WTC11 (cell line): ENCODE results near the gene STK16. TPM values are rescaled to one million over a fixed set of nuclear protein-coding genes. Genes with fewer than 3 reads are reported as not detected.

Experiments
- ATAC-seq: fragments of 200-7000 bp; cut with Tn5 transposase; 2 replicates; pipeline ENCODE4 v1.10.0; 2021; ENCODE audit warnings: mild to moderate bottlenecking, moderate library complexity
- CTCF ChIA-PET: fragments of 300-600 bp; sonication (Branson Sonifier 250); formaldehyde crosslinking; loops from one replicate; lab custom pipeline; 2021; ENCODE audit warnings: antibody characterized with exemption; lab: Charles Lee
- POLR2A ChIA-PET: fragments of 350-600 bp; sonication (Branson Sonifier 250); formaldehyde crosslinking; loops from one replicate; lab custom pipeline; 2021; ENCODE audit warnings: antibody characterized with exemption; lab: Charles Lee
- DNase-seq: peaks from one replicate; pipeline ENCODE4 v3.0.0; 2021; ENCODE audit warnings: low spot score
- H3K27ac Mint-ChIP-seq: 2 replicates; pipeline ENCODE4 v1.8.0; 2021; ENCODE audit warnings: mixed read lengths
- H3K27me3 Mint-ChIP-seq: 2 replicates; pipeline ENCODE4 v1.8.0; 2021; ENCODE audit warnings: low read depth, mild to moderate bottlenecking, moderate library complexity, mixed read lengths
- H3K36me3 Mint-ChIP-seq: 2 replicates; pipeline ENCODE4 v1.8.0; 2021; ENCODE audit warnings: mixed read lengths
- H3K4me1 Mint-ChIP-seq: 2 replicates; pipeline ENCODE4 v1.8.0; 2022; ENCODE audit warnings: mixed read lengths
- H3K4me3 Mint-ChIP-seq: 2 replicates; pipeline ENCODE4 v1.8.0; 2021; ENCODE audit warnings: mild to moderate bottlenecking, moderate library complexity, mixed read lengths
- H3K9me3 Mint-ChIP-seq: 2 replicates; pipeline ENCODE4 v1.8.0; 2021; ENCODE audit warnings: mixed read lengths
- CREB1 ChIP-seq: sonication (generic); formaldehyde crosslinking; IDR thresholded peaks from 2 replicates; pipeline ENCODE4 v1.8.0; 2023; ENCODE audit warnings: mild to moderate bottlenecking, missing genetic modification reagents
- CREM ChIP-seq: sonication (generic); formaldehyde crosslinking; IDR thresholded peaks from 2 replicates; pipeline ENCODE4 v1.8.1; 2022; ENCODE audit warnings: mild to moderate bottlenecking, missing genetic modification reagents, moderate library complexity
- EMX1 ChIP-seq: fragments of 250-450 bp; sonication (Bioruptor Pico); IDR thresholded peaks from 2 replicates; pipeline ENCODE4 v1.8.0; 2021; ENCODE audit warnings: mild to moderate bottlenecking
- ESRRA ChIP-seq: sonication (generic); formaldehyde crosslinking; IDR thresholded peaks from 2 replicates; pipeline ENCODE4 v1.8.1; 2022; ENCODE audit warnings: mild to moderate bottlenecking, missing genetic modification reagents, borderline replicate concordance
- ETV6 ChIP-seq: sonication (generic); formaldehyde crosslinking; IDR thresholded peaks from 2 replicates; pipeline ENCODE4 v1.8.1; 2022; ENCODE audit warnings: mild to moderate bottlenecking, missing genetic modification reagents
- FOXJ3 ChIP-seq: sonication (generic); formaldehyde crosslinking; IDR thresholded peaks from 2 replicates; pipeline ENCODE4 v1.9.0; 2021; ENCODE audit warnings: missing genetic modification reagents, mild to moderate bottlenecking, borderline replicate concordance
- GTF2I ChIP-seq: fragments of 250-450 bp; sonication (Bioruptor Pico); conservative IDR thresholded peaks from 2 replicates; pipeline ENCODE4 v1.4.0; 2021; ENCODE audit warnings: mild to moderate bottlenecking
- JAZF1 ChIP-seq: fragments of 250-450 bp; sonication (Bioruptor Pico); IDR thresholded peaks from 2 replicates; pipeline ENCODE4 v1.9.0; 2021; ENCODE audit warnings: moderate library complexity, mild to moderate bottlenecking, inconsistent platforms
- MYBL2 ChIP-seq: sonication (generic); formaldehyde crosslinking; IDR thresholded peaks from 2 replicates; pipeline ENCODE4 v1.8.1; 2023; ENCODE audit warnings: mild to moderate bottlenecking, moderate library complexity, missing genetic modification reagents
- SOX15 ChIP-seq: fragments of 250-450 bp; sonication (Bioruptor Pico); IDR thresholded peaks from 2 replicates; pipeline ENCODE4 v1.9.0; 2021; ENCODE audit warnings: mild to moderate bottlenecking
- SP1 ChIP-seq: sonication (generic); formaldehyde crosslinking; conservative IDR thresholded peaks from 2 replicates; pipeline ENCODE4 v1.8.1; 2022; ENCODE audit warnings: missing genetic modification reagents
- TEAD1 ChIP-seq: sonication (generic); formaldehyde crosslinking; IDR thresholded peaks from 2 replicates; pipeline ENCODE4 v1.8.0; 2022; ENCODE audit warnings: mild to moderate bottlenecking, missing genetic modification reagents
- ZBTB21 ChIP-seq: sonication (generic); formaldehyde crosslinking; IDR thresholded peaks from 2 replicates; pipeline ENCODE4 v1.8.1; 2023; ENCODE audit warnings: mild to moderate bottlenecking, missing genetic modification reagents, borderline replicate concordance
- ZNF232 ChIP-seq: sonication (generic); formaldehyde crosslinking; IDR thresholded peaks from 2 replicates; pipeline ENCODE4 v1.8.0; 2022; ENCODE audit warnings: mild to moderate bottlenecking, missing genetic modification reagents
- ZNF317 ChIP-seq: sonication (generic); formaldehyde crosslinking; IDR thresholded peaks from 2 replicates; pipeline ENCODE4 v1.8.1; 2023; ENCODE audit warnings: low read depth, mild to moderate bottlenecking, moderate library complexity, missing genetic modification reagents, borderline replicate concordance
- ZNF416 ChIP-seq: fragments of 250-450 bp; sonication (Bioruptor Pico); IDR thresholded peaks from 2 replicates; pipeline ENCODE4 v1.9.0; 2021; ENCODE audit warnings: mild to moderate bottlenecking, inconsistent platforms
- total RNA-seq: library from RNA; stranded (reverse); gene quantifications from 3 replicates; pipeline ENCODE4 v1.2.3, GENCODE V29; 2021
- TF ChIP-seq, protein P1 (sequence below): fragments of 250-450 bp; sonication (Bioruptor Pico); IDR thresholded peaks from 2 replicates; pipeline ENCODE4 v2.1.2; 2022; ENCODE audit warnings: mild to moderate bottlenecking, moderate library complexity
- TF ChIP-seq, protein P2 (sequence below): sonication (generic); formaldehyde crosslinking; IDR thresholded peaks from 2 replicates; pipeline ENCODE4 v1.8.1; 2022; ENCODE audit warnings: missing genetic modification reagents, borderline replicate concordance
- TF ChIP-seq, protein P3 (sequence below): fragments of 200-600 bp; IDR thresholded peaks from 2 replicates; pipeline ENCODE4 v1.8.0; 2022; ENCODE audit warnings: antibody characterized with exemption
- TF ChIP-seq, protein P4 (sequence below): sonication (generic); formaldehyde crosslinking; IDR thresholded peaks from 2 replicates; pipeline ENCODE4 v1.8.1; 2023; ENCODE audit warnings: mild to moderate bottlenecking, moderate library complexity, missing genetic modification reagents
- TF ChIP-seq, protein P5 (sequence below): sonication (generic); formaldehyde crosslinking; IDR thresholded peaks from 2 replicates; pipeline ENCODE4 v1.8.0; 2022; ENCODE audit warnings: missing genetic modification reagents
- TF ChIP-seq, protein P6 (sequence below): sonication (generic); formaldehyde crosslinking; IDR thresholded peaks from 2 replicates; pipeline ENCODE4 v1.8.1; 2022; ENCODE audit warnings: mild to moderate bottlenecking, moderate library complexity, missing genetic modification reagents
- TF ChIP-seq, protein P7 (sequence below): sonication (generic); formaldehyde crosslinking; IDR thresholded peaks from 2 replicates; pipeline ENCODE4 v1.8.0; 2022; ENCODE audit warnings: mild to moderate bottlenecking, missing genetic modification reagents

Gene STK16
- total RNA-seq, 1 experiment from 2014 or later: 27.5 TPM

DNA sequence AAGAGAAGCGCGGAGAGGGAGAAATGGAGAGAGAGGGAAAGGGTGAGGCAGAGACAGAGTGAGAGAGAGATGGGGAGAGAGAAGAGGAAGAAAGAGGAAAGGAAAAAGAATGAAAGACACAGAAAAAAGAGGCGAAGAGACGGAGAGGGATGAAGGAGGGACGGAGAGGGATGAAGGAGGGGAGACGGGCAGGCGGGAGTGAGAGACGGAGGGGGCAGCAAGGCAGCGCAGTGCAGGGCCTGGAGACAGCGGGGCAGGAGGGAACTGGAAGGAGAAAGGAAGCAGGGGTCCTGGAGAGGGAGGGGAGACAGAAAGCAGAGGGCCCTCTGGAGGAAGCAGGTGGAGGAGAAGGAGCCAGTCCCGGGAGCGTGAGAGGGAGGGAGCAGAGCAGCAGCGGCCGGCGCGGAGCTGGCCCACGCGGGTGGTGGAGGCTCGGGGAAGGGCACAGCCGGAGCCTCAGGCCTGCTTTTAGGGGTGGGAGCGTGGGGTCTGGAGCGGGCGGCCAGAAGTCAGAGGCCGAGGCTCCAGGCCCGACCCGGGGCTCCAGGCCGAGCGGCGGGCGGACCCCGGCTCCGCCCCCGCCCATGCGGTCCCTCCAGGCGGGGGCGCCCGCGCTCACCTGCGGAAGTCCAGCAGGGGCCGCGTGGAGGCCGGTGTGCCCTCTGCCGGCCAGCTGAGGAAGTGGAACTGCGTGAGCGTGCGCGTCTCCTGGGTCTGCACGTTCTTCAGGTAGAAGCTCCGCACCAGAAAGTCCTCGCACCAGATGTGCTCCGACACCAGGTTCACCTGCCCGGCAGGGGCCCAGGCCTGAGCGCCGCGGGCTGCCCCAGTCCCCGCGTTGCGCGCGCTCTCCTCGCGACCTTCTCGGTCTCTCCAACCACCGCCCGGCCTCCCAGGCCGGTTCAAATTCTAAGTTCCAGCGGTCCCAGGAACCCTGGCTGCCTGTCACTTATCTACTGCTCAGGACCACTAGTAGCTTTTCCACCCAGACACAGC lies 49.4 kb downstream of the STK16 start:
- POLR2A ChIA-PET: interaction anchor here (0.6 to 1.9 kb wide), 9 partner anchors 8 to 119 kb away, joined by 3 to 17 read pairs (median 5); partner anchors contain the start of genes ANKZF1, ATG9A, DNAJB2 and DNPEP
- H3K27me3 Mint-ChIP-seq: peaks cover 64% of the 10 kb centered on the region
- H3K4me3 Mint-ChIP-seq: peak overlapping the region; percentile 88
- CTCF ChIA-PET: interaction anchor here (0.6 to 5.7 kb wide), 77 partner anchors 9 to 332 kb away, joined by 3 to 158 read pairs (median 5); partner anchors contain the start of genes ABCB6, ANKZF1, ATG9A and CNPPD1
- peak; percentile 90 for DNase-seq
- H3K27ac Mint-ChIP-seq: peak overlapping the region; percentile 7; the same call in 1 of the 2 replicates
- ATAC-seq: peak; percentile 82
- H3K9me3 Mint-ChIP-seq: peaks cover 5% of the 10 kb centered on the region; the same call in 1 of the 2 replicates
- H3K4me1 Mint-ChIP-seq: peaks cover 21% of the 10 kb centered on the region
- H3K36me3 Mint-ChIP-seq: no peaks in the 10 kb centered on the region
- TF ChIP-seq SOX15 (CRISPR knock-in tag) (no peak), GTF2I (CRISPR knock-in tag) (no peak), ZBTB21 (CRISPR knock-in tag) (peak; percentile 75; the same call in 1 of the 2 replicates), CREB1 (CRISPR knock-in tag) (0 out of 2 replicates have a peak, but pooled peaks have one; percentile 28), ZNF317 (no peak), FOXJ3 (no peak), EMX1 (peak; percentile 52; the same call in 1 of the 2 replicates), TEAD1 (CRISPR knock-in tag) (peak; percentile 54; the same call in 1 of the 2 replicates), ZNF232 (CRISPR knock-in tag) (peak; percentile 27; the same call in 1 of the 2 replicates), CREM (CRISPR knock-in tag) (peak; percentile 53; the same call in 1 of the 2 replicates), ESRRA (CRISPR knock-in tag) (peak; percentile 77; the same call in 1 of the 2 replicates), MYBL2 (CRISPR knock-in tag) (no peak), JAZF1 (CRISPR knock-in tag) (no peak), ZNF416 (CRISPR knock-in tag) (no peak), ETV6 (CRISPR knock-in tag) (peak; percentile 58; the same call in 1 of the 2 replicates), SP1 (CRISPR knock-in tag) (peak; percentile 90)
- TF ChIP-seq, protein P1, sequence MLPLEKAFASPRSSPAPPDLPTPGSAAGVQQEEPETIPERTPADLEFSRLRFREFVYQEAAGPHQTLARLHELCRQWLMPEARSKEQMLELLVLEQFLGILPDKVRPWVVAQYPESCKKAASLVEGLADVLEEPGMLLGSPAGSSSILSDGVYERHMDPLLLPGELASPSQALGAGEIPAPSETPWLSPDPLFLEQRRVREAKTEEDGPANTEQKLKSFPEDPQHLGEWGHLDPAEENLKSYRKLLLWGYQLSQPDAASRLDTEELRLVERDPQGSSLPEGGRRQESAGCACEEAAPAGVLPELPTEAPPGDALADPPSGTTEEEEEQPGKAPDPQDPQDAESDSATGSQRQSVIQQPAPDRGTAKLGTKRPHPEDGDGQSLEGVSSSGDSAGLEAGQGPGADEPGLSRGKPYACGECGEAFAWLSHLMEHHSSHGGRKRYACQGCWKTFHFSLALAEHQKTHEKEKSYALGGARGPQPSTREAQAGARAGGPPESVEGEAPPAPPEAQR (CRISPR knock-in tag): no peak
- TF ChIP-seq, protein P2, sequence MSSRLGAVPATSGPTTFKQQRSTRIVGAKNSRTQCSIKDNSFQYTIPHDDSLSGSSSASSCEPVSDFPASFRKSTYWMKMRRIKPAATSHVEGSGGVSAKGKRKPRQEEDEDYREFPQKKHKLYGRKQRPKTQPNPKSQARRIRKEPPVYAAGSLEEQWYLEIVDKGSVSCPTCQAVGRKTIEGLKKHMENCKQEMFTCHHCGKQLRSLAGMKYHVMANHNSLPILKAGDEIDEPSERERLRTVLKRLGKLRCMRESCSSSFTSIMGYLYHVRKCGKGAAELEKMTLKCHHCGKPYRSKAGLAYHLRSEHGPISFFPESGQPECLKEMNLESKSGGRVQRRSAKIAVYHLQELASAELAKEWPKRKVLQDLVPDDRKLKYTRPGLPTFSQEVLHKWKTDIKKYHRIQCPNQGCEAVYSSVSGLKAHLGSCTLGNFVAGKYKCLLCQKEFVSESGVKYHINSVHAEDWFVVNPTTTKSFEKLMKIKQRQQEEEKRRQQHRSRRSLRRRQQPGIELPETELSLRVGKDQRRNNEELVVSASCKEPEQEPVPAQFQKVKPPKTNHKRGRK (CRISPR knock-in tag): peak; percentile 93; the same call in 1 of the 2 replicates
- TF ChIP-seq, protein P3, sequence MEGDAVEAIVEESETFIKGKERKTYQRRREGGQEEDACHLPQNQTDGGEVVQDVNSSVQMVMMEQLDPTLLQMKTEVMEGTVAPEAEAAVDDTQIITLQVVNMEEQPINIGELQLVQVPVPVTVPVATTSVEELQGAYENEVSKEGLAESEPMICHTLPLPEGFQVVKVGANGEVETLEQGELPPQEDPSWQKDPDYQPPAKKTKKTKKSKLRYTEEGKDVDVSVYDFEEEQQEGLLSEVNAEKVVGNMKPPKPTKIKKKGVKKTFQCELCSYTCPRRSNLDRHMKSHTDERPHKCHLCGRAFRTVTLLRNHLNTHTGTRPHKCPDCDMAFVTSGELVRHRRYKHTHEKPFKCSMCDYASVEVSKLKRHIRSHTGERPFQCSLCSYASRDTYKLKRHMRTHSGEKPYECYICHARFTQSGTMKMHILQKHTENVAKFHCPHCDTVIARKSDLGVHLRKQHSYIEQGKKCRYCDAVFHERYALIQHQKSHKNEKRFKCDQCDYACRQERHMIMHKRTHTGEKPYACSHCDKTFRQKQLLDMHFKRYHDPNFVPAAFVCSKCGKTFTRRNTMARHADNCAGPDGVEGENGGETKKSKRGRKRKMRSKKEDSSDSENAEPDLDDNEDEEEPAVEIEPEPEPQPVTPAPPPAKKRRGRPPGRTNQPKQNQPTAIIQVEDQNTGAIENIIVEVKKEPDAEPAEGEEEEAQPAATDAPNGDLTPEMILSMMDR: peak; percentile 96
- TF ChIP-seq, protein P4, sequence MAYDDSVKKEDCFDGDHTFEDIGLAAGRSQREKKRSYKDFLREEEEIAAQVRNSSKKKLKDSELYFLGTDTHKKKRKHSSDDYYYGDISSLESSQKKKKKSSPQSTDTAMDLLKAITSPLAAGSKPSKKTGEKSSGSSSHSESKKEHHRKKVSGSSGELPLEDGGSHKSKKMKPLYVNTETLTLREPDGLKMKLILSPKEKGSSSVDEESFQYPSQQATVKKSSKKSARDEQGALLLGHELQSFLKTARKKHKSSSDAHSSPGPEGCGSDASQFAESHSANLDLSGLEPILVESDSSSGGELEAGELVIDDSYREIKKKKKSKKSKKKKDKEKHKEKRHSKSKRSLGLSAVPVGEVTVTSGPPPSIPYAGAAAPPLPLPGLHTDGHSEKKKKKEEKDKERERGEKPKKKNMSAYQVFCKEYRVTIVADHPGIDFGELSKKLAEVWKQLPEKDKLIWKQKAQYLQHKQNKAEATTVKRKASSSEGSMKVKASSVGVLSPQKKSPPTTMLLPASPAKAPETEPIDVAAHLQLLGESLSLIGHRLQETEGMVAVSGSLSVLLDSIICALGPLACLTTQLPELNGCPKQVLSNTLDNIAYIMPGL: peak; percentile 100
- TF ChIP-seq, protein P5, sequence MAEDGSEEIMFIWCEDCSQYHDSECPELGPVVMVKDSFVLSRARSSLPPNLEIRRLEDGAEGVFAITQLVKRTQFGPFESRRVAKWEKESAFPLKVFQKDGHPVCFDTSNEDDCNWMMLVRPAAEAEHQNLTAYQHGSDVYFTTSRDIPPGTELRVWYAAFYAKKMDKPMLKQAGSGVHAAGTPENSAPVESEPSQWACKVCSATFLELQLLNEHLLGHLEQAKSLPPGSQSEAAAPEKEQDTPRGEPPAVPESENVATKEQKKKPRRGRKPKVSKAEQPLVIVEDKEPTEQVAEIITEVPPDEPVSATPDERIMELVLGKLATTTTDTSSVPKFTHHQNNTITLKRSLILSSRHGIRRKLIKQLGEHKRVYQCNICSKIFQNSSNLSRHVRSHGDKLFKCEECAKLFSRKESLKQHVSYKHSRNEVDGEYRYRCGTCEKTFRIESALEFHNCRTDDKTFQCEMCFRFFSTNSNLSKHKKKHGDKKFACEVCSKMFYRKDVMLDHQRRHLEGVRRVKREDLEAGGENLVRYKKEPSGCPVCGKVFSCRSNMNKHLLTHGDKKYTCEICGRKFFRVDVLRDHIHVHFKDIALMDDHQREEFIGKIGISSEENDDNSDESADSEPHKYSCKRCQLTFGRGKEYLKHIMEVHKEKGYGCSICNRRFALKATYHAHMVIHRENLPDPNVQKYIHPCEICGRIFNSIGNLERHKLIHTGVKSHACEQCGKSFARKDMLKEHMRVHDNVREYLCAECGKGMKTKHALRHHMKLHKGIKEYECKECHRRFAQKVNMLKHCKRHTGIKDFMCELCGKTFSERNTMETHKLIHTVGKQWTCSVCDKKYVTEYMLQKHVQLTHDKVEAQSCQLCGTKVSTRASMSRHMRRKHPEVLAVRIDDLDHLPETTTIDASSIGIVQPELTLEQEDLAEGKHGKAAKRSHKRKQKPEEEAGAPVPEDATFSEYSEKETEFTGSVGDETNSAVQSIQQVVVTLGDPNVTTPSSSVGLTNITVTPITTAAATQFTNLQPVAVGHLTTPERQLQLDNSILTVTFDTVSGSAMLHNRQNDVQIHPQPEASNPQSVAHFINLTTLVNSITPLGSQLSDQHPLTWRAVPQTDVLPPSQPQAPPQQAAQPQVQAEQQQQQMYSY (CRISPR knock-in tag): peak; percentile 64
- TF ChIP-seq, protein P6, sequence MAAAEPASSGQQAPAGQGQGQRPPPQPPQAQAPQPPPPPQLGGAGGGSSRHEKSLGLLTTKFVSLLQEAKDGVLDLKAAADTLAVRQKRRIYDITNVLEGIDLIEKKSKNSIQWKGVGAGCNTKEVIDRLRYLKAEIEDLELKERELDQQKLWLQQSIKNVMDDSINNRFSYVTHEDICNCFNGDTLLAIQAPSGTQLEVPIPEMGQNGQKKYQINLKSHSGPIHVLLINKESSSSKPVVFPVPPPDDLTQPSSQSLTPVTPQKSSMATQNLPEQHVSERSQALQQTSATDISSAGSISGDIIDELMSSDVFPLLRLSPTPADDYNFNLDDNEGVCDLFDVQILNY (CRISPR knock-in tag): 0 out of 2 replicates have a peak, but pooled peaks have one; percentile 37
- TF ChIP-seq, protein P7, sequence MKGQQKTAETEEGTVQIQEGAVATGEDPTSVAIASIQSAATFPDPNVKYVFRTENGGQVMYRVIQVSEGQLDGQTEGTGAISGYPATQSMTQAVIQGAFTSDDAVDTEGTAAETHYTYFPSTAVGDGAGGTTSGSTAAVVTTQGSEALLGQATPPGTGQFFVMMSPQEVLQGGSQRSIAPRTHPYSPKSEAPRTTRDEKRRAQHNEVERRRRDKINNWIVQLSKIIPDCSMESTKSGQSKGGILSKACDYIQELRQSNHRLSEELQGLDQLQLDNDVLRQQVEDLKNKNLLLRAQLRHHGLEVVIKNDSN: no peak; the same call in 1 of the 2 replicates
